Activated naive CD8-positive, alpha-beta T cell treated with anti-CD3 and anti-CD28 coated beads, Interleukin-2, amount 50 U/mL, for 16 hours (primary cell): ENCODE measurements around the gene CD47.

Experiments used
- DNase-seq: peaks from one replicate; pipeline ENCODE4 v3.0.0-alpha.2; 2020; ENCODE audit warnings: low read depth, low spot score

The CD47 gene

GRCh38 chr3:108117241-108117775, 26.5 kb upstream of the CD47 start:
- no peak for DNase-seq

GRCh38 chr3:108114423-108115065, 23.7 kb upstream of the CD47 start:
- no peak for DNase-seq

- DNase-seq, result no peak
These were observed 23.1 kb upstream of the CD47 start for GRCh38 chr3:108113975-108114374.

- DNase-seq, result no peak
These were observed 20.1 kb upstream of the CD47 start for GRCh38 chr3:108110934-108111333.

GRCh38 chr3:108108416-108108815, 17.6 kb upstream of the CD47 start:
- no peak for DNase-seq

- no peak for DNase-seq
These were observed 15.6 kb upstream of the CD47 start for GRCh38 chr3:108106449-108106848.

- no peak for DNase-seq
These were observed 15.2 kb upstream of the CD47 start for GRCh38 chr3:108106031-108106430.

GRCh38 chr3:108103886-108104797, 13.3 kb upstream of the CD47 start:
- no peak for DNase-seq

GRCh38 chr3:108103040-108103751, 12.4 kb upstream of the CD47 start:
- DNase-seq, result no peak

- no peak for DNase-seq
These were observed 11.7 kb upstream of the CD47 start for GRCh38 chr3:108102420-108103039.

GRCh38 chr3:108100906-108101660, 10.3 kb upstream of the CD47 start:
- no peak for DNase-seq

GRCh38 chr3:108099679-108100428, 9.0 kb upstream of the CD47 start:
- DNase-seq, result no peak

- no peak for DNase-seq
These were observed 8.4 kb upstream of the CD47 start for GRCh38 chr3:108099244-108099643.

GRCh38 chr3:108098003-108098370, 7.2 kb upstream of the CD47 start:
- DNase-seq, result no peak

GRCh38 chr3:108097322-108098002, 6.6 kb upstream of the CD47 start:
- no peak for DNase-seq

- DNase-seq, result no peak
These were observed 5.9 kb upstream of the CD47 start for GRCh38 chr3:108096532-108097321.

GRCh38 chr3:108093616-108094015, 2.8 kb upstream of the CD47 start:
- DNase-seq, result no peak

GRCh38 chr3:108093021-108093420, 2.2 kb upstream of the CD47 start:
- DNase-seq, result no peak

- no peak for DNase-seq
These were observed 1.7 kb upstream of the CD47 start for GRCh38 chr3:108092501-108092900.
